Left ventricle myocardium inferior (tissue), 1 donor: ENCODE results near the gene RSRC2. TPM values are rescaled to one million over a fixed set of nuclear protein-coding genes. Genes with fewer than 3 reads are reported as not detected.
A peak's percentile ranks its signal among the peaks of the same experiment; 100 is the strongest.
"Not testable (repeated sequence)": the region's sequence is repeated elsewhere in the genome, so short reads cannot be mapped to it uniquely, and the experiment has no call there.

ENCODE experiments used
- DNase-seq: peaks from one replicate; pipeline ENCODE4 v3.0.0-alpha.2; 2020
- H3K27ac ChIP-seq: fragments of 200-600 bp; replicated peaks from 2 replicates; pipeline ENCODE4 v1.8.0; 2021
- H3K27me3 ChIP-seq: fragments of 200-600 bp; 2 replicates; pipeline ENCODE4 v1.8.0; 2021; ENCODE audit warnings: low read depth
- H3K36me3 ChIP-seq: fragments of 200-600 bp; 2 replicates; pipeline ENCODE4 v1.8.0; 2021
- H3K4me1 ChIP-seq: fragments of 200-600 bp; 2 replicates; pipeline ENCODE4 v1.8.0; 2021
- H3K4me3 ChIP-seq: fragments of 200-600 bp; 2 replicates; pipeline ENCODE4 v1.8.0; 2021; ENCODE audit warnings: mild to moderate bottlenecking, moderate library complexity
- H3K9me3 ChIP-seq: fragments of 200-600 bp; replicated peaks from 2 replicates; pipeline ENCODE4 v1.8.0; 2021
- intact Hi-C: fragments of 100-400 bp; cut with micrococcal nuclease; formaldehyde crosslinking; loops from one replicate; pipeline ENCODE4 v1.11.0; 2022
- long read RNA-seq: library from polyadenylated mRNA; unstranded; transcript quantifications from one replicate; pipeline ENCODE4 v2.0.0, GENCODE V29; 2021
- total RNA-seq: library from RNA; stranded (reverse); fragmentation: NEBNext Ultra II Directional; extraction: Animal tissue kit (Norgen Biotek cat#: 25700); gene quantifications from one replicate; pipeline ENCODE4 v1.2.1, GENCODE V29; 2021
- TF ChIP-seq, protein P1 (sequence below): fragments of 200-600 bp; IDR thresholded peaks from 2 replicates; pipeline ENCODE4 v1.8.0; 2021; ENCODE audit warnings: antibody characterized with exemption, mild to moderate bottlenecking, borderline replicate concordance
- donor health status: DM: no; HTN: yes; CAD: no; lungs with severe emphysema.

Gene RSRC2, protein sequence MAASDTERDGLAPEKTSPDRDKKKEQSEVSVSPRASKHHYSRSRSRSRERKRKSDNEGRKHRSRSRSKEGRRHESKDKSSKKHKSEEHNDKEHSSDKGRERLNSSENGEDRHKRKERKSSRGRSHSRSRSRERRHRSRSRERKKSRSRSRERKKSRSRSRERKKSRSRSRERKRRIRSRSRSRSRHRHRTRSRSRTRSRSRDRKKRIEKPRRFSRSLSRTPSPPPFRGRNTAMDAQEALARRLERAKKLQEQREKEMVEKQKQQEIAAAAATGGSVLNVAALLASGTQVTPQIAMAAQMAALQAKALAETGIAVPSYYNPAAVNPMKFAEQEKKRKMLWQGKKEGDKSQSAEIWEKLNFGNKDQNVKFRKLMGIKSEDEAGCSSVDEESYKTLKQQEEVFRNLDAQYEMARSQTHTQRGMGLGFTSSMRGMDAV
- 35.8 TPM for total RNA-seq
- long read RNA-seq, transcript RSRC2-201 (10 exons, 3,520 nt) = major isoform, 45 of 95 reads
- long read RNA-seq, partial matches to known transcripts = 0 of 95 reads
- long read RNA-seq, other reads (novel, unspliced or antisense) = 50 of 95 reads

DNA sequence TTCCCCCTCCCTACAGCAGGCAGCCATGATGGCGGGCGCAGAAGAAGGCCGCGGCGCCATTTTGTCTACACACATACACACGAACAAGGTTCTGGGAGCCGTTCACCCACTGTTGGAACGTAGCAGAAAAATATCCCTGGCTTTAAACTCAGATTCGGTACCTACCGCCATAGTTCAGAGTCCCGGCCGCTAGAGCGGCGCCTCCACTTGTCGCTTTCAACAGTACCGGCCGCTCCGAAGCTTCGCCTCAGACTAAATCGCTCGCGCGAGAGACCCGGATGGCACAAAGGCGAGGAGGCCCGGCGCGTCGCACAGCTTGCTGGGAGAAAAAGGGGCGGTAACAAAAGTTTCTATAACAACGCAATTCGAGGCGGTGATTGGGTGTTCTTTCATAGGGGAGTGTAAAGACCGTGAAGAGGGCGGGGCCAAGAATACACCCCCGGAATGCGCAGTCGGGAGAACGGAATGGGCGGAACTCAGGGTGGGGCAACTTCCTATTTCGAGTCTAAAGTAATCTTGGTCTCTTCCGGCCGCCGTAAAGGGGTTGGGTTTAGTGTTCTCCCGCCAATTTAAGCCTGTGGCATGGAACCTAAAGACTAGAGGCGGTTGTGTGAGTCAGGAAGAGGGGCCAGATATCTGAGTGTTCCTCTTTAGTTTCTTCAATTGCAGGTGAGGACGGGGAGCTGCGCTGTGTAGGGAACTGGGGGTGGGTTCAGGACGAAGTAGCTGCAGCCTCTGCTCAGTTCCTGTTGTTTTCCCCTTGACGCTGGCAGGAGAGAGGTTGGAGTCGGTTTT is at the start of gene RSRC2, which contains the start of gene KNTC1:
Gene RSRC2, minus strand, starts transcription at position 254 of the 795 bp plus-strand sequence. Its CDS starts 83 bp downstream, at position 171.
Gene KNTC1, plus strand, starts transcription at position 567 of the 795 bp plus-strand sequence. CDS start 2,815 bp downstream, outside the sequence.
- TF ChIP-seq, protein P1, sequence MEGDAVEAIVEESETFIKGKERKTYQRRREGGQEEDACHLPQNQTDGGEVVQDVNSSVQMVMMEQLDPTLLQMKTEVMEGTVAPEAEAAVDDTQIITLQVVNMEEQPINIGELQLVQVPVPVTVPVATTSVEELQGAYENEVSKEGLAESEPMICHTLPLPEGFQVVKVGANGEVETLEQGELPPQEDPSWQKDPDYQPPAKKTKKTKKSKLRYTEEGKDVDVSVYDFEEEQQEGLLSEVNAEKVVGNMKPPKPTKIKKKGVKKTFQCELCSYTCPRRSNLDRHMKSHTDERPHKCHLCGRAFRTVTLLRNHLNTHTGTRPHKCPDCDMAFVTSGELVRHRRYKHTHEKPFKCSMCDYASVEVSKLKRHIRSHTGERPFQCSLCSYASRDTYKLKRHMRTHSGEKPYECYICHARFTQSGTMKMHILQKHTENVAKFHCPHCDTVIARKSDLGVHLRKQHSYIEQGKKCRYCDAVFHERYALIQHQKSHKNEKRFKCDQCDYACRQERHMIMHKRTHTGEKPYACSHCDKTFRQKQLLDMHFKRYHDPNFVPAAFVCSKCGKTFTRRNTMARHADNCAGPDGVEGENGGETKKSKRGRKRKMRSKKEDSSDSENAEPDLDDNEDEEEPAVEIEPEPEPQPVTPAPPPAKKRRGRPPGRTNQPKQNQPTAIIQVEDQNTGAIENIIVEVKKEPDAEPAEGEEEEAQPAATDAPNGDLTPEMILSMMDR = no peak
- intact Hi-C loops = no loop called here

DNA sequence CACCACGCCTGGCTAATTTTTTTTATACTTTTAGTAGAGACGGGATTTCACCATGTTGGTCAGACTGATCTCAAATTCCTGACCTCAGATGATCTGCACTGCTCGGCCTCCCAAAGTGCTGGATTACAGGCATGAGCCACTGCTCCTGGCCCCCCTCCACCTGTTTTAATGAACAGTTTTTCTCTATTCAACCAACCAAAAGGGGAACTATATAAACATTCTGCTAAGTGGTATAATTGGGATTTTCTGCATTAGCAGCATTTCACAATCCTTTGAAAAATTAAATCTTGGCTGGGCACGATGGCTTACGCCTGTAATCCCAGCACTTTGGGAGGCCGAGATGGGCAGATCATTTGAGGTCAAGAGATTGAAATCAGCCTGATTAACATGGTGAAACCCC is 45.1 kb upstream of the RSRC2 start:
- TF ChIP-seq, protein P1 = no peak
- Histone ChIP-seq H3K27ac (no peak overlapping the region), H3K36me3 (peaks cover 36% of the 10 kb centered on the region)

More for the DNA sequence above, at the start of gene RSRC2, which contains the start of gene KNTC1:
- H3K36me3 ChIP-seq = peaks cover 13% of the 10 kb centered on the region
- H3K9me3 ChIP-seq = no peaks in the 10 kb centered on the region
- DNase-seq = peak; percentile 96
- peak within 1 kb of the TSS; percentile 99 for H3K27ac ChIP-seq
- no peaks in the 10 kb centered on the region for H3K27me3 ChIP-seq
- H3K4me3 ChIP-seq = peak within 1 kb of the TSS; percentile 75
- H3K4me1 ChIP-seq = peaks cover 55% of the 10 kb centered on the region

DNA sequence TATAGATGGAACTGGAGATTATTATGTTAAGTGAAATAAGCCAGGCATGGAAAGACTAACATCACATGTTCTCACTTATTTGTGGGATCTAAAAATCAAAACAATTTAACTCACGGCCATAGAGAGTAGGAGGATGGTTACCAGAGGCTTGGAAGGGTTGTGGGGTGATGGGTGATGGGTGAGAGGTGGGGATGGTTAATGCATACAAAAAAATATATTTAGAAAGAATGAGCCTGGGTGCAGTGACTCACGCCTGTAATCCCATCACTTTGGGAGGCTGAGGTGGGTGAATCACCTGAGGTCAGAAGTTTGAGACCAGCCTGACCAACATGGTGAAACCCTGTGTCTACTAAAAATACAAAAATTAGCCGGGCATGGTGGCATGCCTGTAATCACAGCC is 43.3 kb upstream of the RSRC2 start:
- H3K9me3 ChIP-seq, H3K4me3 ChIP-seq, H3K27ac ChIP-seq, DNase-seq, intact Hi-C loops, H3K4me1 ChIP-seq, H3K27me3 ChIP-seq: not testable (repeated sequence)
- peaks cover 20% of the 10 kb centered on the region for H3K36me3 ChIP-seq

More for the DNA sequence above, 45.1 kb upstream of the RSRC2 start:
- no peak for DNase-seq
- Histone ChIP-seq H3K27me3 (no peaks in the 10 kb centered on the region), H3K4me3 (no peak overlapping the region), H3K4me1 (no peaks in the 10 kb centered on the region), H3K9me3 (no peaks in the 10 kb centered on the region)
- intact Hi-C loops = no loop called here

DNA sequence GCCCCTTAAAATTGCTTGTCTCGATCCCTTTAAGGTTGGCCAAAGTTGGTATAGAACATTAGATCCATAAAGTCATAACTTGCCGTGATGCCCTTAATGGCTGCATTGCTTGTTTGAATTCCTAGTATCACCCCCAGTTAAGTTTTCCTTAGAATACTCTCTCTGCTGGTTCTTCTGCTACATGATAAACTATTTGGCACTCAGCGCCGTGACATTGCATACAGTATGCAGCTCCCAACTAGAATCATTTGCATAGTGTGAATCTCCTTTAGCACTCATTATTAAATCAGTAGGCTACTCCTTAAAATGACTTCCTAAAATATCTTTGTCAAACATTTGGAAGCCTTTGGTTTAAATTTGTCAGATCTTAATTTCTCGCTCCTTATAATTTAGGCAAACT is 42.6 kb upstream of the RSRC2 start:
- Histone ChIP-seq H3K27me3 (no peaks in the 10 kb centered on the region), H3K9me3 (no peaks in the 10 kb centered on the region), H3K4me3 (no peak overlapping the region), H3K36me3 (peaks cover 13% of the 10 kb centered on the region), H3K4me1 (no peaks in the 10 kb centered on the region), H3K27ac (no peak overlapping the region)
- intact Hi-C loops = no loop called here
- DNase-seq = no peak
- TF ChIP-seq, protein P1 = no peak

DNA sequence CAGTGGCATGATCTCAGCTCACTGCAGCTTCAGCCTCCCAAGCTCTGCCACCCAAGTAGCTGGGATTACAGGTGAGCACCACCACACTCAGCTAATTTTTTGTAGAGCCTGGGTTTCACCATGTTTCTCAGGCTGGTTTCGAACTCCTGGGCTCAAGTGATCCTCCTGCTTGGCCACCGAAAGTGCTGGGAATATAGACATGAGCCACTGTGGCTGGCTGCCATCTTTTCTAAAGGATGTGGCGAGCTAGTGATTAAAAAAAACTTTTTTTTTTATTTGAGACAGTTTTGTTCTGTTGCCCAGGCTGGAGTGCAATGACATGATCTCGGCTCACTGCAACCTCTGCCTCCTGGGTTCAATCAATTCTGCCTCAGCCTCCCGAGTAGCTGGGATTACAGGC is 40.1 kb upstream of the RSRC2 start:
- H3K27me3 ChIP-seq, intact Hi-C loops, H3K9me3 ChIP-seq, H3K4me1 ChIP-seq, H3K27ac ChIP-seq, DNase-seq, H3K4me3 ChIP-seq: not testable (repeated sequence)
- peaks cover 23% of the 10 kb centered on the region for H3K36me3 ChIP-seq

DNA sequence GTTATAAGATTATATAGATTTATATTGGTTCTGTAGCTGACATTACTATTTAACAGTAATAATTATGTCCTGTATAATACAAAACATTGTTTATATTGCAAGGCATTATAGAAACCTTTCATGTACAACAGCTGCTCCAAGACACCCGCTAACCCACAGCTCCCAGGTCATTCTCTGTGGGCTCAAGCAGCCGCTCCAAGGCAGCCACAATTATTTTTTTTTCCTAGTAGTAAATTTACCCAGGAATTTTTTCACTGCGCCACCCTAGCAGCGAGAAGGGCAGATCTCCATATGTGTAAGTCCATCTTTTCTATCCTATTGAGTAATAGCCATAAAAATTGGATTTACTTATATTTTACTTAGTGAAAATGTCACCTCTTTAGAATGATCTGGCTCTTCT is 36.6 kb upstream of the RSRC2 start:
- Histone ChIP-seq H3K27me3 (no peaks in the 10 kb centered on the region), H3K36me3 (peaks cover 22% of the 10 kb centered on the region), H3K4me1 (no peaks in the 10 kb centered on the region), H3K9me3 (peaks cover 3% of the 10 kb centered on the region), H3K4me3 (no peak overlapping the region), H3K27ac (no peak overlapping the region)
- DNase-seq = no peak
- intact Hi-C loops = no loop called here
- TF ChIP-seq, protein P1 = no peak
